CD4-positive, alpha-beta T cell treated with Interleukin-6 at 100 ng/mL for 8 hours (primary cell): Measurements from ENCODE around the gene TNIP1.
A peak's percentile ranks its signal among the peaks of the same experiment; 100 is the strongest.

ENCODE experiments used
- DNase-seq: peaks from one replicate; pipeline ENCODE4 v3.0.0-alpha.2; 2020; ENCODE audit warnings: mixed read lengths, low spot score

TNIP1 gene

GRCh38 chr5:151105561-151105960, 24.7 kb upstream of the TNIP1 start:
- no peak for DNase-seq

DNA sequence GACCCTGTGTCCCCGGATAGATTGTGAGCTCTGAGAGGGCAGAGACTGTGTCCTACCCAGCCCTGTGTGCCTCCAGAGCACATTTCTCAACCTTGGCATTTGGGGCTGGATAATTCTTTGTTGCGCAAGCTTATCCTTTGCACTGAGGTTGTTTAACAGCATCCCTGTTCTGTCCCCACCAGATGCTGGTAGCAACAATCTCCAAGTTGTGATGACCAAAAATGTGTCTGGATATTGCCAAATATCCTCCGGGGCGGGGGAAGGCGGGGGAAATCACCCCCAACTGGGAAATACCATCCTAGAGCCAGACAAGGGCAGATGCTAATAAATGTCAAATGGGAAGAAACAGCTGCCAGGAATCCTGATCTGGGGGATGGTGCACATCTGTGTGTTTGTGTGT, 24.0 kb upstream of the TNIP1 start:
- DNase-seq: no peak

GRCh38 chr5:151101746-151102145, 20.9 kb upstream of the TNIP1 start:
- DNase-seq: no peak

DNA sequence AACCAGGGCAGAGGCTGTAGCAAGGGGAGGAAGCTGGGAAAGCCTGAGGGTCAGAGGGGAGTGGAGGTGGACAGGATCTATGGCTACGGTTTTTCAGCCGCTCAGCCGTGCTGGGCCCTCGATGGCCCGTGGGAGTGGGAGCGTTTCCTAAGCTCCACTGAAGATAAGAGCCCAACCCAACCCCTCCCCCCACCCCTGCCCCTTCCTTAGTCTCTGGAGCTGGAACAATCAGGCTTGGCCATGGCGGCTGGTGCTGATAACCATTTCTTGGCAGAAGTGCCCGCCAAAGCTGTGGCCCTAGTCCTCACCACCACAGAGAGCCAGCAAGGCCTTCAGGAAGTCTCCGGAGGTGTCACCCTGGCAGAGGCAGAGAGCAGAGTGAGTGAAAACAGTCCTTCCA, 20.3 kb upstream of the TNIP1 start:
- no peak for DNase-seq

DNA sequence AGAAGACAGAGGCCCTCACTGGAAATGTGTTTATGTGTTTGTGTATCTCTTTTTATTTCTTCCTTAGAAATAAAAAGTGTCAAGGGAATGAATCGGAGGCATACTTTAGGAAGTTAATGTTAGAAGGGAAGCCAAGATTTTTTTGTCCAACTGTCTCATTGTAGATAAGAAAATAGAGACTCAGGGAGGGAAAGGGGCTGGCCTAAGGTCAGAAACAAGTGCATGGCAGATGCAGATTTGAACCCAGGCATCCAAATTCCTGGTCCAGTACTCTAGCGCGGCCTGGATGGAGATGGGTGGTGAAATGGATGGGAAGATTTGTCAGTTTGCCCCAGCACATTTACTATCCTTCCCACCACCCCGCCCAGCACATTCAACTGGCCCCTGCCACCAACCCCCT, 19.8 kb upstream of the TNIP1 start:
- DNase-seq: no peak

DNA sequence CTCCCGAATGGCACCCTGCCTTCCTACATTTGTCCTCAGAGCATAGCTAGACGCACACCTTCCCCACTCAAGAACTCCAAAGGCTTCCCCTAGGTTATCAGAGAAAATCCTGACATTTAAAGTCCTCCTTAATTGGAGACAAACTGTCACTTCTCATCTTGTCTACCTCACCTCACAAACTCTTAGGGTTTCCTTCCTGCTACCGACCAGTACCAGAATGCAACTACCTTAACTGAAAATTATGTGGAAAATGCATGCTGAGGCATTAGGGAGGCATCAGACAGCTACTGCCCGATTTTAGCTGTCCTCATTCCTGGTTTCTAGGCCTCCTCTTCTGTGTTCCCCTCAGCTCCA, 17.9 kb upstream of the TNIP1 start:
- no peak for DNase-seq

DNA sequence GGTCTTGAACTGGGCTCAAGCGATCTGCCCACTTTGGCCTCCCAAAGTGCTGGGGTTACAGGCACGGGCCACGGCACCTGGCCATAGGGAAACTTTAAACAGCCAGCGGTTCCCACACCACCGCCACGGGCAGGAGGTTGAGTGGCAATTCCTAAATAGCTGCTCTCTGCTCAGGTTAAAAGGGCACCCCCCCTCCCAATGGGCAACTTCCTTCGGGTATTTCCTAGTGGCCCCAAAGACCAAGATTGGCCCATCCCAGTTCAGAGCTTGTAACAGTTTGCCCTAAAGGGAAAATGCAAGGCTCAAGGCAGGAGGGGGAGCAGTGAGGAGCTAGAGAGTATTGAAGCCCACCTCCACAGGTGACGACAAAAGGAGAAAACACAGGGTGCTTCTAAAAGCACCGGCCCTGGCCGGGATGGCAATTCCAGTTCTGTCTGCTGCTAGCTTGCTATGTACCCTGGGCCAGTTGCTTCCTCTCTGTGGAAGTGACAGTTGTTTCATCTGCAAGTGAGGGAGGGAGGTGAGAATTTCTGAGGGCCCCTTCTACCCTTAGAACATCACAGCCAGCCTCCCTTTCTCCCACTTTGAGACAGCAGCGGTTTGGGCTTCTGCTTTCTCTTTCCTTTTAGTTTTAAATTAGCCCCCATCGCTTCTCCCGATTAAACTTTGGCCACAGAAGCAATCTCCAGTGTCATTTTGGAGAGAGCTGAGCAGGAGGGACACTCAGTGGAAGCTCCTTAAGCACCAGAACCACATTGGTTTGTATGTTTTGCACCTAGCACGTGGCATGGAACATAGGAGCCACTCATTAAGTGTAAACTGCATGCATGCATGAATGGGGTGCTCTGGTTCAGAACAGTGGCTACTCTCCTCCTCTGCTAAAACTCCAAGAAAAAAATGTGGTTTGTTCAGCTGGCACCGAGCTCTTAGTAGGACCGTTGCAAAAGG, 17.3 kb upstream of the TNIP1 start:
- DNase-seq: no peak

DNA sequence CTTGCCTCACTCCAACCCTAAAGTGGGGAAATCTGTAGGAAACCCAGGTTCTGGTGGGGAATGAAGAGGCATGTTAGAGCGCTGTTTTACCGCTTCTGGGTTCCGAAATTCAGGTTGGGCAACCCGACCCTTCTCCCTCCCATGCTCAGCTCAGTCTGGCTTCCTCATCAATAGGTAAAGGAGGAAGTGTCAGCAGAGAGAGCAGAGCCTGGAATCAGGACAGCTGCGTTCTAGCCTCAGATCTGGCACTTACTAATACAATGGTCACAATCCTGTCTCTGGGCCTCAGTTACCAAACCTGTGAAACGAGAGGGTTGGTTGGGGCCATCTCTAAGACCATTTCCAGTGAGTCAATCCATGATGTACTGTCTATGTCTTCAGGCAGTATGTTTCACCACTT, 16.2 kb upstream of the TNIP1 start:
- no peak for DNase-seq

DNA sequence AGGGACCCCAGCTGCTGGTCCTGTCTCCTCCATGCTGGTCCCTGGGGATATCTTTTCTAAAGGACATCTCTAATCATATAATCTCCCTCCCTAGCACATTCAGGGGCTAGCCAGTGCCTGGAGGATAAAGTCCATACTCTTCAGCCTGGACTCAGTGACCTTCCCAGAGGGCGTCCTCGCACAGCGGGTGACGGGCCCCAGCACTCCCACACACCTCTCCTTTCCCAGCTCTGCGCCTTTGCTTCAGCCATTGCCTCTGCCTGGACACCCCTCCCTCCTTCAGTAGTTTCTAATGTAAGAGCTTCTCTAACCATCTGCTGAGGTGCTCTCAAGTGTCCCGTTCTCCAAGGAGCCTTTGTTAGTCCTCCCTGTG, 15.2 kb upstream of the TNIP1 start:
- no peak for DNase-seq

- DNase-seq: no peak
Measured at GRCh38 chr5:151095341-151096000, 14.6 kb upstream of the TNIP1 start.

GRCh38 chr5:151094852-151095245, 14.0 kb upstream of the TNIP1 start:
- DNase-seq: no peak

GRCh38 chr5:151094030-151094851, 13.4 kb upstream of the TNIP1 start:
- DNase-seq: peak; percentile 37

DNA sequence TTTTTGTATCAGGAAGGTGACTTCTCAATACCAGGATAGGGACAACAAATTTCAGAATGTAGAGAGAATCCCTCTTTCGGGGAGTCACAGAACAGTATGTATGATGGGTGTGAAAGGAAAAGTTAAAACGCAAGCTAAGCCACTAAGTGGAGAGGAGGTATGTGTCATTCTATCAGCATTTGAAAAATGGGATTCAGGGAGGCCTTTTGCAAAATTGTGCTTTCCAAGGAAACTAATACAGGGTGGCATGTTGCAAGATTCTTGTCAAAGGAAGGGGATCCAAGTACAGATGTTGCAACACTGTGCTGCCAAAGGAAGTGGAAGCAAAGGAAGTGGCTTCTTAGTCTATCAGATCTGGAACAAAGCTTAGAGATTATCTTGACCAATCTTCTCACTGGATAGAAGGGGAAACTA, 12.6 kb upstream of the TNIP1 start:
- no peak for DNase-seq

DNA sequence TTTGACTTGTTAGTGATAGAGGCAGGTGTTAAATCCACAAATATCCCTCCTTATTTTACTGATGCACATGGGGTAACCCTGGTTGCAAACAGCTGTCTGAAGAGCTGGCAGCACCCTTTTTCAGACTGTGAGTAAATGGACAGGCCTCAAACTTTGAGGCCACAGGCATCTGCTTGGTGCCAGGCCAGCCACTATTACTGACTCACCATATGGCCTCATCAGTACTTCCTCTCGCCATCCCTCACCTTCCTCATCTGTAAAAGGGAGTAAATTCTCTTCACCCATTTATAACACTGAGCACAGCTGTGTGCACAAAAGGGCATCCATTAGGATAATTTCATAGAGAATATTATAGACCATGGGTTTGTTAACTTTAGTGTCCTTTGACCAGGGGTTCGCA, 11.9 kb upstream of the TNIP1 start:
- DNase-seq: no peak

- DNase-seq: no peak
Measured at GRCh38 chr5:151089726-151090125, 8.9 kb upstream of the TNIP1 start.

DNA sequence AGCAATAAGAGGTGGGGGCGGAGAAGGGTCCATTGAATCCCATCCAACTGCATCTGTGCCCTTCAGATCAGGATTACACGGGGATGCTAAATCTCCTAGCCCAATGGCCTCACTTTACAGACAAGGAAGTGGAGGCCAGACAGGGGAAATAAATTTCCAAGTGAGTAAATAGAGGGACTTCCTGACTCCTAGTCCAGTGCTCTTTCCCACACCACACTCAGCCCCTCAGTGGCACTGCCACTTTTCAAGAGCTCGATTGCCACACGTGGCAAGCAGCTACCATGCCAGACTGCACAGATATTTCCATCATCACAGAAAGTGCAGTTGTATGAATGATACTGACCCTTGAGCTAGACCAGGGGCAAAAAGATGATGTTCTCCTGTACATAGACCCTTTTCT, 8.2 kb upstream of the TNIP1 start:
- no peak for DNase-seq

GRCh38 chr5:151087486-151087885, 6.7 kb upstream of the TNIP1 start:
- DNase-seq: no peak

GRCh38 chr5:151086905-151087360, 6.1 kb upstream of the TNIP1 start:
- DNase-seq: peak; percentile 65

DNA sequence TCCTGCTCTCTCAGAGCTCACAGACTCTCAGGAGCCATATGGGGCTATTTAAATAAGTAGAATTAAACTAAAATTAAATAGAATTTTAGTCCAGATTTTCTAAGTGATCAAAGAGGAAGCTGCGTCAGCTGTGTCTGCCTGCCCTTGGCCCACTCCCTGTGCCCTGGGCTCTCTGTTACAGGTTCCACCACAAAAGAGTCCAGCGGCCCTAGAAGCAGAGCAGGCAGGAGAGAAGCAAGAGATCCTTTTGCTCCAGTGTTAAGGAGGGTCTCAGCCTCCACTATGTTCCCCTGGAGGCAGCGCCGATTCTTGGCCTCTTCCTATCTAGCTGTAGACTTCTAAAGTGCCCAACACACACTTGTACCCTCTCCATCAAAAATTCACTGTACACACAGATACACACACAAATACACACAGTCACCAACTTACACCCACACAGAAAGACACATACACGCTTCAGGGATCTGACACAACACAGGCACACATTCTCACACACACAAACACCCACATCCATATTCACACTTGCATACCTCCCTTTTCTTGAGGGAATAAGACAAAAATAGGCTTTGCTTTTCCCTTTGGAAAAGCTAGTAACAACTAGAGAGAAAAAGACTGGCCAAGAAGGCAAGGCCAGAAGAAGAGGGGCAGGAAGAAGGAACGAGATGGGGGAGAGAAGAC, 5.5 kb upstream of the TNIP1 start:
- no peak for DNase-seq

- DNase-seq: peak; percentile 41
Measured at GRCh38 chr5:151085517-151086041, 4.7 kb upstream of the TNIP1 start.

GRCh38 chr5:151084363-151084762, 3.5 kb upstream of the TNIP1 start:
- DNase-seq: no peak
